NCI-H345 (cell line): Measurements from ENCODE around the gene SLC24A5.

ENCODE experiments used
- DNase-seq: peaks from one replicate; lab custom pipeline; 2025; lab: John Stamatoyannopoulos, UW

SLC24A5 gene

DNA sequence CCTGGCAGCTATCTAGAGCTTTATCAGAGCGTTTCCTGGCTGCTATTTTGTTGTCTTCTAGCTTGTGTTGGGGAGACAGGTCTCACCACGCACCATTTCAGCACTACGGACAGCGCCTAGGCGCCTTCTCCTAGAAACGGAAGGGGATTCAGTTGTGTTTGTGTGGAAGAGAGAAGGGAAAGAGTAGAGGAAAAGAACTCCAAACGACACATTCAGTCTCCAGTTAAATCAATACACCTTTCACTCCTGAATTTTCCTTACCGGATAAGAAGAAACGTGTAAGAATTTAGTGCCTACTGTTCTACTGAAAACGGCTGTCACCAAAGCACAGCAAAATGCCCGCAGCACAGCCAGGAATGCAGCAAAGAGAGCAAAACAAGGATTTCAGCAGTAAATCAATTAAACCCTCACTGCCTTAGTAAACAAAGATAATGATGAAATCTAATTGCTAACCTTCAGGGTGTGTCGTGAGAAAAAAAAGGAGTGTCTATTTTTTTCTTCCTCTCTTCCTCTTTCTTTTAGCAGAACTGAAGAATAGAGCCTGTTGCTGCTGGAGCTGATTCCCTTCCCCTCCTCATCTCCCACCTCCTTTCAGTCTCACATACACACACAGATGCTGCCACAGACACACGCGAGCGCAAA is 70.3 kb downstream of the SLC24A5 start:
- no peak for DNase-seq

DNA sequence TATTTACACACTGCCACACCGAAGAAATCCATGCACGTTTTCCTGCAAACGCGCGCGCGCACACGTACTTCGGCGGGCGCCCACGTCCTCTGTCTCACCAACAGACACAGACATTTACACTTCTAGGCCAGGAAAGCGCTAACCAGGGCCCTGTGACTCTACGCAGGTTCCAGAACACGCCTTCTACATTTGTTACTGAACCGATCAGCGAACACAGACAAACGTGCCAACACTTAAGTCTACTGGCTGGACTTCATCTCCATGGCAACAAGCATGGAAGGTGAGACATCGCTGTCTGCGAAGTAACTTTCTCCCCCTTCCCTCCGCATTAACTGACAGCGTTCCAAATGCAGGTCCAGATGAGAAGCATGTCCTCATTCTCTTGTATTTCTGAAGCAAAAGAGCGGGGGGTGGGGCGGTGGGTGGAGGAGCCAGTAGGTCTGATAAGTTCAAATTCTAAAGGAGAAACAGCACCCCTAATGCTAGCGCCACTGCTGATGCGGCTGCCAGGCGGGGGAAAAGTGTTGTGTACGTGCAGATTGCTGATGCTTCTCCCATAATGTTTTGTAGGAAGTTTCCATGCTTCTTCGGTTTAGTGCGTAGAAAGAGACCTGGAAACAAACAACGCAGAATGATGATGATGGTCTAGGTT is 70.9 kb downstream of the SLC24A5 start, which contains the start of gene CTXN2:
CTXN2 (plus strand) TSS at position 92 of the 652 bp plus-strand sequence. CDS start 9,636 bp downstream, outside the sequence.
- peak; percentile 29 for DNase-seq
